B cell (primary cell): ENCODE measurements around the gene VPS8. TPM values are rescaled to one million over a fixed set of nuclear protein-coding genes. Genes with fewer than 3 reads are reported as not detected.

ENCODE experiments used
- ATAC-seq: fragments of 200-7000 bp; cut with Tn5 transposase; one replicate; pipeline ENCODE4 v1.10.0; 2021; ENCODE audit warnings: low read depth, mild to moderate bottlenecking, moderate number of reproducible peaks, moderate library complexity
- CTCF ChIA-PET: fragments of 350-600 bp; sonication (Branson Sonifier 250); formaldehyde crosslinking; loops from one replicate; lab custom pipeline; 2021; ENCODE audit warnings: antibody characterized with exemption, inconsistent platforms; lab: Charles Lee
- POLR2A ChIA-PET: fragments of 350-600 bp; sonication (Branson Sonifier 250); formaldehyde crosslinking; loops from one replicate; lab custom pipeline; 2021; ENCODE audit warnings: antibody characterized with exemption; lab: Charles Lee
- DNase-seq: peaks from one replicate; pipeline ENCODE4 v3.0.0; 2013
- H2AFZ ChIP-seq: 2 replicates; pipeline ENCODE4 v1.6.1; 2012; ENCODE audit warnings: mild to moderate bottlenecking, low read depth, low read length; ENCODE audit not compliant: insufficient read depth, poor library complexity, severe bottlenecking
- H3K27ac ChIP-seq, 2 donors: 1 replicate in 1 of 2; 2 replicates in 1 of 2; pipeline ENCODE4 v1.5.1; 2012 to 2013; ENCODE audit warnings: low read length in 2 of 2, mild to moderate bottlenecking in 2 of 2, moderate library complexity in 1 of 2
- H3K27me3 ChIP-seq, 4 experiments: fragments of 200-600 bp in 1 of 4; sonication (generic) in 1 of 4; replicated peaks in 1 of 4; 1 replicate in 2 of 4; 2 replicates in 2 of 4; pipeline versions ENCODE4 v1.6.1 to v1.7.0; 2013 to 2016; ENCODE audit warnings: low read length in 3 of 4, mild to moderate bottlenecking in 2 of 4, mixed read lengths in 1 of 4, moderate library complexity in 1 of 4; ENCODE audit not compliant: insufficient read depth in 4 of 4, control insufficient read depth in 3 of 4; ENCODE audit errors: control extremely low read depth in 1 of 4
- H3K36me3 ChIP-seq, 2 experiments: replicated peaks in 1 of 2; 1 replicate in 1 of 2; 2 replicates in 1 of 2; pipeline versions ENCODE4 v1.6.1 to v1.7.1; 2013; ENCODE audit warnings: low read length in 1 of 2; ENCODE audit not compliant: insufficient read depth in 2 of 2, control insufficient read depth in 1 of 2; ENCODE audit errors: control extremely low read depth in 1 of 2, extremely low read depth in 1 of 2
- H3K4me1 ChIP-seq, 2 donors: fragments of 200-600 bp in 1 of 2; sonication (generic) in 1 of 2; 1 replicate in 1 of 2; 2 replicates in 1 of 2; pipeline versions ENCODE4 v1.5.1 to v1.6.1; 2013 to 2017; ENCODE audit warnings: low read length in 2 of 2; ENCODE audit not compliant: control insufficient read depth in 2 of 2, insufficient read depth in 2 of 2
- H3K4me2 ChIP-seq: replicated peaks from 2 replicates; pipeline ENCODE3; 2012; ENCODE audit warnings: mild to moderate bottlenecking, low read depth, low read length; ENCODE audit not compliant: poor library complexity, severe bottlenecking
- H3K4me3 ChIP-seq, 5 experiments: fragments of 200-600 bp in 1 of 5; sonication (generic) in 1 of 5; 1 replicate in 3 of 5; 2 replicates in 2 of 5; pipeline versions ENCODE4 v1.5.1 to v1.7.0; 2011 to 2016; ENCODE audit warnings: low read length in 4 of 5, mild to moderate bottlenecking in 4 of 5, low read depth in 2 of 5, control low read depth in 1 of 5, moderate library complexity in 1 of 5; ENCODE audit not compliant: insufficient read depth in 1 of 5; ENCODE audit errors: control extremely low read depth in 1 of 5, extremely low read depth in 1 of 5
- H3K79me2 ChIP-seq: fragments of 200-600 bp; sonication (generic); one replicate; pipeline ENCODE4 v1.6.0; 2016; ENCODE audit warnings: low read length; ENCODE audit not compliant: control insufficient read depth, insufficient read depth
- H3K9ac ChIP-seq: fragments of 200-600 bp; sonication (generic); 2 replicates; pipeline ENCODE4 v1.6.1; 2017; ENCODE audit warnings: mild to moderate bottlenecking, low read length, moderate library complexity
- H3K9me3 ChIP-seq, 3 donors: one replicate each; pipeline versions ENCODE4 v1.6.1 to v1.7.1; 2013; ENCODE audit warnings: low read length in 2 of 3; ENCODE audit not compliant: control insufficient read depth in 2 of 3, insufficient read depth in 1 of 3; ENCODE audit errors: control extremely low read depth in 1 of 3
- H4K20me1 ChIP-seq: 2 replicates; pipeline ENCODE4 v1.6.0; 2012; ENCODE audit warnings: mild to moderate bottlenecking, low read length; ENCODE audit not compliant: insufficient read depth, control insufficient read depth, poor library complexity, severe bottlenecking
- H3K27ac Mint-ChIP-seq: one replicate; pipeline ENCODE4 v1.8.0; 2021; ENCODE audit warnings: mixed read lengths
- H3K27me3 Mint-ChIP-seq: one replicate; pipeline ENCODE4 v1.8.0; 2021; ENCODE audit warnings: mixed read lengths
- H3K4me1 Mint-ChIP-seq: one replicate; pipeline ENCODE4 v1.8.0; 2021; ENCODE audit warnings: mixed read lengths
- H3K4me3 Mint-ChIP-seq: one replicate; pipeline ENCODE4 v1.8.0; 2021; ENCODE audit warnings: mixed read lengths
- H3K9me3 Mint-ChIP-seq: one replicate; pipeline ENCODE4 v1.8.0; 2022; ENCODE audit warnings: mixed read lengths; ENCODE audit not compliant: insufficient read depth
- CTCF ChIP-seq: fragments of 200-600 bp; IDR thresholded peaks from one replicate; pipeline ENCODE4 v1.8.0; 2022; ENCODE audit warnings: antibody characterized with exemption, mild to moderate bottlenecking
- EZH2 ChIP-seq: IDR thresholded peaks from 2 replicates; pipeline ENCODE4 v1.6.1; 2012; ENCODE audit warnings: borderline replicate concordance, low read depth, mild to moderate bottlenecking, moderate library complexity, low read length; ENCODE audit not compliant: insufficient read depth, poor library complexity, severe bottlenecking
- WGBS: methylation state at CpG from one replicate; pipeline ENCODE4 v1.1.5; 2013; ENCODE audit warnings: missing lambda C conversion rate; ENCODE audit not compliant: insufficient coverage; 5-methylcytosine and 5-hydroxymethylcytosine counted together
- intact Hi-C: fragments of 100-400 bp; cut with micrococcal nuclease; formaldehyde crosslinking; loops from one replicate; pipeline ENCODE4 v1.10.0; 2022
- polyA plus RNA-seq: library from polyadenylated mRNA; depleted of rRNA; stranded (reverse); fragments of >200 nt; gene quantifications from 2 replicates; pipeline ENCODE4 v1.2.3, GENCODE V29; 2012
- total RNA-seq, 2 donors: library from RNA; stranded (reverse); fragments of 120-200 nt in 1 of 2; gene quantifications; 1 replicate in 1 of 2; 2 replicates in 1 of 2; pipeline versions ENCODE4 v1.2.3 to v1.2.4, GENCODE V29; 2013 to 2022

VPS8 gene
- total and polyA plus RNA-seq, 2 donors (not counting 1 experiment from before 2014, with no cell fraction given): 18.3 to 95.6 TPM

DNA sequence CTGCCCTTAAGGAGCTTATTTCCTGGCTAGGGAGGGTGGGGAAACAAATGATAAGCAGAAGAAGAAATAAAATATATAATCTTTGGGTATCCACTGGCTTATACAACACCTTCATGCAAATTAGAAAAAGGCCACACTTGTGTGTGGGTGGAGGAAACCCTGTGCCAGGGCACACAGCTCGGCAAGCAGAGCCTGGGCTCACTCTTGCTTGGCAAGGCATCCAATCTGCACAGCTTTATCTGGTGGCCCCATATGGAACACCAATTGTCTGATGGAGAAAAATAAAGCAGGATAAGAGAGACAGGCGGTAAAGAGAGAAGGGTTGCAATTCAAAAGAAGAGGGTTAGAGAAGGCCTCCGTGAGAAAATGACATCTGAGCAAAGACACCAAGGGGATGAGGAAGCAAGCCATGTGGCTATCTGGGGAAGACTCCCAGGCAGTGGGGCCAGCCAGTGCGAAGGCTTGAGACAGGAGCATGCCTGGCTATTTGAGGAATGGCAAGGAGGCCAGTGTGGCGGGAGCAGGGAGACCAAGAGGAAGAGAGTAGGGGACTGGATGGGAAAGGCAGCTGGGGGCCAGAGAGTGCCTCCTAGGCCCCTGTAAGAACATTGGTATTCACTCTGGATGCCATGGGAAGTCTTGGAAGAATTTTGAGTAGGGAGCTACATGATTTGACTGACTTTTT, 22.5 kb upstream of the VPS8 start:
- WGBS: 91% methylated on average over 4 of the region's 5 CpGs
- Histone ChIP-seq H3K79me2 (no peaks in the 10 kb centered on the region), H3K9me3 (peaks cover 0 to 3% (median 0%) of the 10 kb centered on the region in 3 donors), H4K20me1 (no peaks in the 10 kb centered on the region), H3K4me3 (no peak overlapping the region), H3K27ac (no peak overlapping the region), H3K9ac (no peak overlapping the region), H3K4me2 (no peak overlapping the region), H3K27me3 (peaks cover 0 to 3% (median 1%) of the 10 kb centered on the region in 4 experiments), H3K36me3 (no peaks in the 10 kb centered on the region), H2AFZ (no peak overlapping the region), H3K4me1 (peaks cover 15 to 22% of the 10 kb centered on the region in 2 donors)
- Mint-ChIP-seq H3K27ac (no peak overlapping the region), H3K4me3 (no peak overlapping the region), H3K4me1 (peaks cover 19% of the 10 kb centered on the region), H3K27me3 (peaks cover 27% of the 10 kb centered on the region), H3K9me3 (no peaks in the 10 kb centered on the region)
- ChIA-PET POLR2A (no interaction called here), CTCF (interaction anchor here (1.4 kb wide), 2 partner anchors 11 to 229 kb away, joined by 3 to 7 read pairs; no protein-coding TSS in a partner anchor)
- intact Hi-C loops: no loop called here
- DNase-seq: no peak
- no peak for ATAC-seq
- TF ChIP-seq EZH2 (no peak), CTCF (no peak)

DNA sequence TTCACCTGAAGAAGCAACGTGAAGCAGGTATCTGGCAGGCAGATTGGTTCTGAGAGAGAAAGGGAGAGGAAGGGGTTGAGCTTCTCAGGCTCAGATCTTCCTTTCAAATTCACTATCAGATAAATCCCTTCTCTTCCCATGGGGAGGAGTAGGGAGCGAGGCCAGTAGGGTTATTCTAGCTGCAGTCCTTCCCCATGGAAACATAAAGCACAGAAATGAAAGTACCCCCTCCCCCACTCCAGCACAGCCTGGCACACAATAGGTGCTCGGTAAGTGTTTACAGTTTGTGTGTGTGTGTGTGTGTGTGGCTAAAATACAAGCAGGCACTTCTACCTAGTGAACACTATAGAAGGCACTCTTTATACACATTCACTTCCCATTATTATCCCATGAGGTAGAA, 20.8 kb upstream of the VPS8 start:
- TF ChIP-seq CTCF: no peak
- TF ChIP-seq EZH2: no peak
- H3K9me3 ChIP-seq: peaks cover 0 to 3% (median 0%) of the 10 kb centered on the region in 3 donors
- H3K27ac ChIP-seq: no peak overlapping the region
- Mint-ChIP-seq H3K27me3 (peaks cover 19% of the 10 kb centered on the region), H3K4me1 (peaks cover 3% of the 10 kb centered on the region), H3K9me3 (no peaks in the 10 kb centered on the region), H3K27ac (no peak overlapping the region), H3K4me3 (no peak overlapping the region)
- H3K36me3 ChIP-seq: no peaks in the 10 kb centered on the region
- no peak for DNase-seq
- peaks cover 5 to 7% of the 10 kb centered on the region in 2 donors for H3K4me1 ChIP-seq
- no peak overlapping the region for H3K4me3 ChIP-seq
- CTCF ChIA-PET: no interaction called here
- no peak overlapping the region for H2AFZ ChIP-seq
- H3K4me2 ChIP-seq: no peak overlapping the region
- no peak overlapping the region for H3K9ac ChIP-seq
- no peak for ATAC-seq
- H4K20me1 ChIP-seq: no peaks in the 10 kb centered on the region
- peaks cover 0 to 3% (median 1%) of the 10 kb centered on the region in 4 experiments for H3K27me3 ChIP-seq
- H3K79me2 ChIP-seq: no peaks in the 10 kb centered on the region
- WGBS: no CpG with 5 or more reads among the region's 3 CpGs
- intact Hi-C loops: no loop called here
- POLR2A ChIA-PET: no interaction called here
